Left renal cortex interstitium (tissue), 4 donors: ENCODE results near the gene PRLHR. TPM values are rescaled to one million over a fixed set of nuclear protein-coding genes. Genes with fewer than 3 reads are reported as not detected.
A peak's percentile ranks its signal among the peaks of the same experiment; 100 is the strongest.

Experiments
- DNase-seq, 4 donors: peaks; one replicate each; pipeline ENCODE4 v3.0.0-alpha.2; 2013; ENCODE audit warnings: low read depth in 4 of 4, low spot score in 2 of 4, missing footprints in 1 of 4
- polyA plus RNA-seq, 4 donors: library from polyadenylated mRNA; unstranded; fragments of 120-200 nt; gene quantifications; one replicate each; pipeline ENCODE4 v1.2.1, GENCODE V29; 2013; ENCODE audit not compliant: insufficient read length in 4 of 4

Gene PRLHR
- polyA plus RNA-seq, 4 donors = 0.03 TPM; not detected in 2

DNA sequence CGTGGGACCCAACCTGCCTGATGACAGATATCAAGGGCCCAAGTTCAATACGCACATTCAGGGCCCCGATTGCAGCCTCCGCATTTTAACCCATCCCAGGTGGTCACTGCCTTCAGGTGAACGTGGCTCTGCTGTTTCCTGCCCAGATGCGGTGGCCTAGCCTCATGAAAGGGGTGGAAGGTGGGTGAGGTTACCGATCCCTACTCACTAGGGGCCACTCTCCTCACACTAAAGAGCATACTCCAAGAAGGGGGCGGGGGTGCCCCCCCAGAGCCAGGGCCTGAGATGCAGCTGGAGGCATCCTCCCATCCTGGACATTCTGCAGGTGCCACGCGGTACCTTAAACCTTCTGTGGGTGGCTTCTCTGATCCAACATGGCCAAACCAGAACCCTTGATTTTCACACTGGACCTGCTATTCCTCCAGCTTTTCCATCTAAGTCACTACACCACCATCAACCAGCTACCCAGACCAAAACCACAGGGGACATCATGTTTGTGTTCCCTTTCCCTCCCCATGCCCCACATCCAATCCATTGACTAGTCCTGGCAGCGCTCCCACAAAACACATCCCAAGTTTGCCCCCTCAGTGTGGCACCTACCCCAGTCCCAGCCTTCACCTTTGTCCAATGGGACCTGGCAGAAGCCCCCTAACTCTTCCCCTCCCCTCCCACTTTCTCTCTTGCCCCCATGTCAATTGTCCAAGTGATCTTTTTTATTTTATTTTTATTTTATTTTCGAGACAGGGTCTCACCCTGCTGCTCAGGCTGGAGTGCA is 30.0 kb downstream of the PRLHR start:
- no peak for DNase-seq

DNA sequence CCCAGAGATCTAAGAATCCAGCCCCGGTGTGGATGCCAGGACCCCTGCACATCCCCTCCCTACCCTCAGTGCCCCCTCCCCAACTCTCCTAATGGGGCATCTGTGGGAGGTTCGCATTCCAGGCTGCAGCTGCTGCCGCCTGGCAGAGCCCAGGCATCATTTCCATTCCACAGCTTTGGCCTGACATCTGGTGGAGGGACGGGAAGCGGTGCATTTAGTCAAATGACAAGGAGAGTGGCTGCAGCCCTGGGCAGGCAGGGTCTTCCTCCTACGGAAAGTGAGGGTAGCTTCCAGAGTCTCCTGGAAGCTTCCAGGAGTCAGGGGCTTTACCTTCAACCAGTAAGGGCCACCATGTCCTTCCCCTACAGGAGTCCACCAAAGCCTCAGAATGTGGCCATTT is 30.8 kb downstream of the PRLHR start:
- peak in 2 of 4 donors; percentile 32 to 51 for DNase-seq

GRCh38 chr10:118564114-118564513 is 31.3 kb downstream of the PRLHR start:
- DNase-seq = no peak

DNA sequence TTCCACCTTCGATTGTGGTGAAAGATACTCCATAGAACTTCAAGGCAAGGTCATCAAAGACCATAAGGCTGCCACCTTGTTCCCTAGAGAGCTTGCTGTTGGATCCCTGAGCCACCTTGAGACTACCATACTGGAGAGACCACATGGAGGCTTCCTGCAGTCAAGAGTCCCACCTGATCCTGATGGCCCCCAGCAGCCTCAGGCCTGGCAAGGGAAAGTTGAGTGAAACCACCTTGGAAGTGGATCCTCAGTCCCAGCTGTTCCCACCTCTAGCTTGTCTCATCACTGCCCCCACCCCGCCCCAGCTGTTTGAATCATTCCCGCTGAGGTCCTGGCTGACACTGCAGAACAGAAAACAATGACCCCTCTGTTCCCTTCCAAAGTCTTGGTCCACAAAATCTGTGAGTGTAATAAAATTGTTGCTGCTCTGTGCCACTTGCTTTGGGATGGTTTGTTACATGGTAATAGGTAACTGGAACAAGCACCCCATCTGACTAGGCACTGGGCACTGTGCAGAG is 32.0 kb downstream of the PRLHR start:
- DNase-seq = no peak

- no peak for DNase-seq
These were observed 32.6 kb downstream of the PRLHR start for GRCh38 chr10:118562851-118563250.

GRCh38 chr10:118557946-118558345 is 37.5 kb downstream of the PRLHR start:
- DNase-seq = no peak

DNA sequence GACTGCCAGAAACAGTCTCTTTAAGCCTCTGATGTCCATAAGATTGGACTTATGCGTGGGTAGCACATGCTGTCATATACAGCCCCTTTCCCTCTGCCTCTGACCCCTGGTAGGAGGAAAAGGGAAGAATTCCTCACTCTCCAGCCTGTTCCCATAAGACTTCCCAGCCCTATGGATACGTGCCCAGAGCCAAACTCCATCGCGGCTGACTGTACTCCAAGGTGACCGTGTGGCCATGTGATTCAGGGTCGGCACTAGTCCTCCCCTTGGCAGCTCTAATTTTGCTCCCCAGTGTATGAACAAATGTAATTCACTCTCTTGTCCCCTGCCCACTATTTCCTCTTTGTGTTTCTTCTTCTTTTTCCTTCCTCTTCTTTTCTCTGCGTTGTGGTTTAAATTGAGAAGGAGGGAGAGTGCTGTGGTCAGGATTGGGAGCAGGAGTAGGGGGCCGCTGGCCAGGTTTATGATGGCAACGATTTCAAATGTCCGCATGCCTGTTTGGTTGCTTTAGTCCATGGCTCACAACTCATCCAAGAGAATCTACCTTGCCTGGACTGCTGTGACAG is 43.8 kb downstream of the PRLHR start:
- DNase-seq = no peak

GRCh38 chr10:118547282-118547681 is 48.2 kb downstream of the PRLHR start:
- no peak for DNase-seq

DNA sequence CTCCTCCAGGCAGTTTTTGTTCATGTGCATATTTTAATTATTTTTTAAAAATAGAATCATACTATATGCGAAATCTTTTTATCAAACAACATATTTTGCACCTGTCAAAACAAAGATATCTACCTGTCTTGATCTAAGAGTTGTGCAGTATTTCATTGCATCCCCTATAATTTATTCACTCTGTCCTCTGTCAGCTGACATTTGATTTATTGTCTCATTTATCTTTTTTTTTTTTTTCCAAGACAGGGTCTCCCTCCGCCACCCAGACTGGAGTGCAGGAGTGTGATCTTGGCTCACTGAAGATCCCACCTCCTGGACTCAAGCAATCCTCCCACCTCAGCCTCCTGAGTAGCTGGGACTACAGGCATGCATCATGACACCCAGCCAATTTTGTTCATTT is 49.0 kb downstream of the PRLHR start:
- no peak for DNase-seq

DNA sequence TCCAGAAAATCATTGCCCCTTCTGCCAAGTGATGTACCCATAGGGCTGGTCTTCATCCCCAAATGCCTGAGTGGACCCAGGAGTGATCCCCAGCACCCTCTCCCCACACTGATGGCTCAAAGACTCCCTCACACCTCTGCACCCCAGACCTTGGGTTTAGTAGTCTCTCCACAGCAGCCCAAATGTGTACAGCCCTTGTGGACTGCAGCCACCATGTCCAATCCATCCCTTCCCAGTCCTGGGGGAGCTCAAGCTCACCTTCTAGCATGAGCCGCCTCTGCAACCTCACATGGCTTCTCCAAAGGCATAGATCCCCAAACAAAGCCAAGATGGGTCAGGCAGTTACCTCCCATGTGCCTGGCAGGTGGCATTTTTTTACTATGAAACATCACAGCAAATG is 50.1 kb downstream of the PRLHR start:
- DNase-seq = no peak

DNA sequence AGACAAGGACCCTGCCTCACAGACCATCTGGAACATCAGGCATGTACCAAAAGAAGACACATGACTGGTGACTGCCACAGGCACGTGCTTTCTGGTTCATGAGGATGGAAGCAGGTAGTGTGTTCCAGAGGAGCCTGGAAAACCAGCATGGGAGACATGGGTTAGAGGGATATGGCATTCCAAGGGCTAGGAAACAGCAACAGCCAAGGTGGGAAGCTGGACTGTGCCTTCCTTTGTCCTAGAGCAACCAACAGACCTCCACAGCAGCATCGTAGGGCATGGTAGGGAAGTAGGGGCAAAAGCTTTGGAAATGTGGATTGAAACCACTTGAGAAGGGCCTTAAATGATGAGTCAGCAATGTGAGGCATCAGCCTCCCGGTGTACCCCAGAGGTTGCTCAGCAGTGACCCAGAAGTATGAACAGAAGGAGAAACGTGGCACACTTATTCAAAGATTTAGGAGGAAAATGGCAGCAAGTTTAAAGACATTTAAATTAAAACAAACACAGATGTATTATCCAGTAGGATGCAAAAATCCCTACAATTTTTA is 51.0 kb downstream of the PRLHR start:
- no peak for DNase-seq

DNA sequence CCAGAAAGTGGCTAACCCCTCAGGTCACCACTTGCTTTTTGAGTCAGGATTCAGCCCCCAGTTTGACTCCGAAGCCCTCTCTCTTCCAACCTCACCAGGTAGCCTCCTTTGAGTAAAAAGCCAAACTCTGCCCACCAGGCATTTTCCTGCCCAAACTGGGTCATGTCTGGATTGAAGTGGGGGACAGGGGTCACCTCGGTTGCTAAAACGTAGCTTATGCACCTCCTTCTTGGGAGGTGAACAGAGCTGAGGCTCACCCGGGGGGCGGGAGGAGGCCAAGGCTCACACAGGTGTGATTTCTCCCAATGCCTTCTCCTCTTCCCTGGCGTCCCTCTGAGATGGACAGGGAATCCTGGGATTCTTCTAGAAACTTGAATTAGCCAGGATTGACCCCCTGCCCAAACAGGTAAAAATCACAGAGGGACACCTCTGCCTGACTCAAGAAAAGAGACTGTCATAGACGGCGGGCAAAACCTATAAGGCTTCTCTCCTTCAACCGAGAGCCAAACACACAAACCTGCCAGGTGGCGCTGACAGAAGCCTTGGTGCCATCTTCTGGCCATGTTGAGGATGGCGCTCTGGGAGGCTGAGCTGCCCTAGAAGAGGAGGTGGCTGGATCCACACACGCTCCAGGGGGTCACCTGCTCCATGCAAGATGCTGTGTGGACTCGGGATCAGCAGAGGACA is 51.6 kb downstream of the PRLHR start:
- peak in 1 of 4 donors; percentile 31 for DNase-seq

DNA sequence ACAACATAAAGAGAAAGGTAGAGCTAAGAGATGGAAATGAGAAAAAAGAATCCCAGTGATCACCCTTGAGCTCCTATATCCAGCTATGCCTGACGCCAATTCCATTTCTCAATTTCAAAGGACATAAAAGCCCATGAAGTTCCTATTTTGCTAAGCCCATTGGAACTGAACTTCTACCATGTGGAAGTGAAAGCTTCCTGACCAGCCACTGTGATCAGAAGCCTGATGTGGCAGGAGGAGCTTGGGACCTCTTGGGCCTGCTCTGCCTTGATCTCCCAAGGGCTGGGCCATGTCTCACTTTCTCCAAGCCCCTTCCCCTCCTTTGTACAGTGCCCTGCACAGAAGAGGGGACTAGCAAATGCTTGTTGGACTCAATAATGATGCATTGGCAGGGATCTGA is 52.7 kb downstream of the PRLHR start:
- no peak for DNase-seq

DNA sequence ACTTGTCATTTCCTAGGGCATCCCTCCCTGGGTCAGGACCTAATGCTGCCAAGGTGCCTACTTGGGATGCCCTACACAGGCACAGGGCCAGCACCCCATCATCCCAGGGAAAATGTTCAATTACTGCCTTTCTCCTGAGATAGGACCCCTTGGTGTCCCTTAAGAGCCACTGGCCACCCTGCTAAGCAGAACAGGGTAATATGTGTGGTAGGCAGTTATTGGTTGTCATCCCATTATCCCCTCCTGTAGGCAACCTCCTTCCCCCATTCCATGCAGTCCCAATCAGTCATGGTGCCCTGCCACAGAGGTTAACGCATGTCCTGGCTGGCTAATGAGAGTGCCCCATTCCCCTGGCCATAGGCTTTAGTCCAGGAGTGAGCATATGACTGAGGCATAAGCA is 53.2 kb downstream of the PRLHR start:
- no peak for DNase-seq

GRCh38 chr10:118541718-118542117 is 53.7 kb downstream of the PRLHR start:
- DNase-seq = no peak

Other genes with a start within 250 kb of the PRLHR start
- gene CACUL1, start 159.3 kb upstream of the PRLHR start, polyA plus RNA-seq = 10 to 100 TPM; 25.1 to 42.5 (median 28.3) TPM